DOHH2 (cell line): ENCODE data around the gene EPS15.

Source experiments
- H3F3A ChIP-seq: fragments of 200-600 bp; sonication (generic), shearing (Covaris generic); 2 replicates; pipeline ENCODE4 v1.6.0; 2016; ENCODE audit warnings: antibody characterized with exemption, mild to moderate bottlenecking; ENCODE audit not compliant: control insufficient read depth, insufficient read depth
- H3K27ac ChIP-seq: fragments of 200-600 bp; sonication (generic); 2 replicates; pipeline ENCODE4 v1.5.1; 2014; ENCODE audit warnings: low read depth, mild to moderate bottlenecking, low read length, moderate library complexity
- H3K27me3 ChIP-seq: fragments of 200-600 bp; sonication (generic); 2 replicates; pipeline ENCODE4 v1.6.1; 2014; ENCODE audit warnings: mild to moderate bottlenecking, low read length, mixed read lengths; ENCODE audit not compliant: control insufficient read depth
- H3K36me3 ChIP-seq: fragments of 200-600 bp; sonication (generic); 2 replicates; pipeline ENCODE4 v1.6.1; 2014; ENCODE audit warnings: mild to moderate bottlenecking, low read length, moderate library complexity, mixed read lengths; ENCODE audit not compliant: control insufficient read depth
- H3K4me1 ChIP-seq: fragments of 200-600 bp; sonication (generic); 2 replicates; pipeline ENCODE4 v1.6.1; 2014; ENCODE audit warnings: mild to moderate bottlenecking, low read length, mixed read lengths; ENCODE audit not compliant: control insufficient read depth
- H3K4me2 ChIP-seq: fragments of 200-600 bp; sonication (generic); 2 replicates; pipeline ENCODE4 v1.6.0; 2014; ENCODE audit warnings: mild to moderate bottlenecking, low read length, moderate library complexity
- H3K4me3 ChIP-seq: fragments of 200-600 bp; sonication (generic); 2 replicates; pipeline ENCODE4 v1.5.1; 2014; ENCODE audit warnings: mild to moderate bottlenecking, low read length, mixed read lengths
- H3K79me2 ChIP-seq: fragments of 200-600 bp; sonication (generic); 2 replicates; pipeline ENCODE4 v1.6.1; 2014; ENCODE audit warnings: mild to moderate bottlenecking, low read length, mixed read lengths; ENCODE audit not compliant: control insufficient read depth
- H3K9me2 ChIP-seq: fragments of 200-600 bp; sonication (generic); replicated peaks from 2 replicates; pipeline ENCODE4 v1.6.1; 2014; ENCODE audit warnings: mild to moderate bottlenecking, low read length, mixed read lengths; ENCODE audit not compliant: control insufficient read depth
- H3K9me3 ChIP-seq: fragments of 200-600 bp; sonication (generic); 2 replicates; pipeline ENCODE4 v1.6.1; 2014; ENCODE audit warnings: antibody characterized with exemption, low read length, mixed read lengths; ENCODE audit not compliant: control insufficient read depth, insufficient read depth
- H4K20me1 ChIP-seq: fragments of 200-600 bp; sonication (generic); 2 replicates; pipeline ENCODE4 v1.6.0; 2014; ENCODE audit warnings: low read depth, mild to moderate bottlenecking, antibody characterized with exemption, low read length, moderate library complexity; ENCODE audit not compliant: control insufficient read depth, insufficient read depth
- EZH2phosphoT487 ChIP-seq: fragments of 200-600 bp; sonication (generic); IDR thresholded peaks from 2 replicates; pipeline ENCODE4 v1.6.1; 2017; ENCODE audit warnings: borderline replicate concordance, mild to moderate bottlenecking, antibody characterized with exemption, low read length, moderate library complexity, mixed read lengths
- TF ChIP-seq, protein P1 (sequence below): fragments of 200-600 bp; sonication (generic); IDR thresholded peaks from one replicate; pipeline ENCODE4 v1.5.1; 2014; ENCODE audit warnings: antibody characterized with exemption, mild to moderate bottlenecking, low read depth, low read length; ENCODE audit not compliant: poor library complexity, severe bottlenecking

EPS15 gene

DNA sequence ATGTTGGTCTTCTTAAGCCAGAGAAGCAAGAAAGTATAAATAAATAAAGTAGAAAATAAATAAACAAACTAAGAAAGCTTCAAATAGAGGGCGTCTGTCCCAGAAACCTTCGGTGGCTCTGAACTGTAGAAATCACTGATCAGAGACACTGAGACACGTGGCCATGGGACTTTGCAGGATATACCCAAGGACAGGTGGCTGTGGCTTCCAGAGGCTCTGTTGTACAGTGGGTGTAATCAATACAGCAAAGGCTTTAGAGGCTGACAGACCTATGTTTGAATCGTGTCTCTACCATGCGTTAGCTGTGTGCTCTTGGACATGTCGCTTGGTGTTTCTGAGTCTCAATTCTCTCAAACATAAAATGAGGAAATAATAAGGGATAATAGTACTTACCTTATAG is 41.0 kb upstream of the EPS15 start:
- no peak overlapping the region for H3K27ac ChIP-seq

GRCh38 chr1:51559501-51559900 is 40.4 kb upstream of the EPS15 start:
- H3K27ac ChIP-seq: no peak overlapping the region
- TF ChIP-seq, protein P1, sequence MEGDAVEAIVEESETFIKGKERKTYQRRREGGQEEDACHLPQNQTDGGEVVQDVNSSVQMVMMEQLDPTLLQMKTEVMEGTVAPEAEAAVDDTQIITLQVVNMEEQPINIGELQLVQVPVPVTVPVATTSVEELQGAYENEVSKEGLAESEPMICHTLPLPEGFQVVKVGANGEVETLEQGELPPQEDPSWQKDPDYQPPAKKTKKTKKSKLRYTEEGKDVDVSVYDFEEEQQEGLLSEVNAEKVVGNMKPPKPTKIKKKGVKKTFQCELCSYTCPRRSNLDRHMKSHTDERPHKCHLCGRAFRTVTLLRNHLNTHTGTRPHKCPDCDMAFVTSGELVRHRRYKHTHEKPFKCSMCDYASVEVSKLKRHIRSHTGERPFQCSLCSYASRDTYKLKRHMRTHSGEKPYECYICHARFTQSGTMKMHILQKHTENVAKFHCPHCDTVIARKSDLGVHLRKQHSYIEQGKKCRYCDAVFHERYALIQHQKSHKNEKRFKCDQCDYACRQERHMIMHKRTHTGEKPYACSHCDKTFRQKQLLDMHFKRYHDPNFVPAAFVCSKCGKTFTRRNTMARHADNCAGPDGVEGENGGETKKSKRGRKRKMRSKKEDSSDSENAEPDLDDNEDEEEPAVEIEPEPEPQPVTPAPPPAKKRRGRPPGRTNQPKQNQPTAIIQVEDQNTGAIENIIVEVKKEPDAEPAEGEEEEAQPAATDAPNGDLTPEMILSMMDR: no peak
- no peaks in the 10 kb centered on the region for H3K27me3 ChIP-seq
- H3K9me2 ChIP-seq: no peaks in the 10 kb centered on the region
- no peaks in the 10 kb centered on the region for H3K4me1 ChIP-seq
- H4K20me1 ChIP-seq: no peaks in the 10 kb centered on the region
- H3F3A ChIP-seq: no peaks in the 10 kb centered on the region
- no peaks in the 10 kb centered on the region for H3K9me3 ChIP-seq
- no peak overlapping the region for H3K4me2 ChIP-seq
- no peaks in the 10 kb centered on the region for H3K36me3 ChIP-seq
- H3K79me2 ChIP-seq: no peaks in the 10 kb centered on the region
- no peak overlapping the region for H3K4me3 ChIP-seq

More for the DNA sequence above, 41.0 kb upstream of the EPS15 start:
- no peaks in the 10 kb centered on the region for H3K36me3 ChIP-seq
- H3K4me2 ChIP-seq: no peak overlapping the region
- no peaks in the 10 kb centered on the region for H3K27me3 ChIP-seq
- no peaks in the 10 kb centered on the region for H3F3A ChIP-seq
- no peaks in the 10 kb centered on the region for H4K20me1 ChIP-seq
- H3K9me2 ChIP-seq: no peaks in the 10 kb centered on the region
- H3K4me1 ChIP-seq: no peaks in the 10 kb centered on the region
- no peaks in the 10 kb centered on the region for H3K79me2 ChIP-seq
- H3K4me3 ChIP-seq: no peak overlapping the region
- TF ChIP-seq EZH2phosphoT487: no peak
- TF ChIP-seq, protein P1: no peak
- no peaks in the 10 kb centered on the region for H3K9me3 ChIP-seq

GRCh38 chr1:51559064-51559500 is 40.0 kb upstream of the EPS15 start:
- Histone ChIP-seq H4K20me1 (no peaks in the 10 kb centered on the region), H3K9me3 (no peaks in the 10 kb centered on the region), H3K4me3 (no peak overlapping the region), H3K27ac (no peak overlapping the region), H3K4me2 (no peak overlapping the region), H3F3A (no peaks in the 10 kb centered on the region), H3K27me3 (no peaks in the 10 kb centered on the region), H3K36me3 (no peaks in the 10 kb centered on the region), H3K79me2 (no peaks in the 10 kb centered on the region), H3K9me2 (no peaks in the 10 kb centered on the region), H3K4me1 (no peaks in the 10 kb centered on the region)
- TF ChIP-seq, protein P1: no peak
- no peak for TF ChIP-seq EZH2phosphoT487
